ENCODE results near the gene RNASEH2C. TPM values are rescaled to one million over a fixed set of nuclear protein-coding genes. Genes with fewer than 3 reads are reported as not detected.

The RNASEH2C gene
- total and polyA plus RNA-seq, 12 donors: 34.1 to 123 (median 45.6) TPM

DNA sequence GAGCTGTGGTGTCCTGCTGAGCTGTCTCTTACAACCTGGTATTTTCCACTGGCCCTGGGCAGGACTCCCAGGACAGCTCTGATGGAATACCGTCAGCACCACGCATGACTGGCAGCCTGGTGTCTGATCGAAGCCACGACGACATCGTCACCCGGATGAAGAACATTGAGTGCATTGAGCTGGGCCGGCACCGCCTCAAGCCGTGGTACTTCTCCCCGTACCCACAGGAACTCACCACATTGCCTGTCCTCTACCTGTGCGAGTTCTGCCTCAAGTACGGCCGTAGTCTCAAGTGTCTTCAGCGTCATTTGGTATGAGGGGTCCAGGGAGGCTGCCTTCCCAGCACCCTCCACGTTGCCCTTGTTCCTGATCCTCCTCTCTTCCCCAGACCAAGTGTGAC, 6.2 kb downstream of the RNASEH2C start:
- H3K27me3 ChIP-seq: no peaks in the 10 kb centered on the region
- no peak overlapping the region for H3K27ac ChIP-seq
- WGBS, 2 donors: 93 to 94% methylated on average over 16 of the region's 16 CpGs
- no peaks in the 10 kb centered on the region for H3K9me3 ChIP-seq
- ATAC-seq (no peak), DNase-seq (no peak)
- TF ChIP-seq, protein P1, sequence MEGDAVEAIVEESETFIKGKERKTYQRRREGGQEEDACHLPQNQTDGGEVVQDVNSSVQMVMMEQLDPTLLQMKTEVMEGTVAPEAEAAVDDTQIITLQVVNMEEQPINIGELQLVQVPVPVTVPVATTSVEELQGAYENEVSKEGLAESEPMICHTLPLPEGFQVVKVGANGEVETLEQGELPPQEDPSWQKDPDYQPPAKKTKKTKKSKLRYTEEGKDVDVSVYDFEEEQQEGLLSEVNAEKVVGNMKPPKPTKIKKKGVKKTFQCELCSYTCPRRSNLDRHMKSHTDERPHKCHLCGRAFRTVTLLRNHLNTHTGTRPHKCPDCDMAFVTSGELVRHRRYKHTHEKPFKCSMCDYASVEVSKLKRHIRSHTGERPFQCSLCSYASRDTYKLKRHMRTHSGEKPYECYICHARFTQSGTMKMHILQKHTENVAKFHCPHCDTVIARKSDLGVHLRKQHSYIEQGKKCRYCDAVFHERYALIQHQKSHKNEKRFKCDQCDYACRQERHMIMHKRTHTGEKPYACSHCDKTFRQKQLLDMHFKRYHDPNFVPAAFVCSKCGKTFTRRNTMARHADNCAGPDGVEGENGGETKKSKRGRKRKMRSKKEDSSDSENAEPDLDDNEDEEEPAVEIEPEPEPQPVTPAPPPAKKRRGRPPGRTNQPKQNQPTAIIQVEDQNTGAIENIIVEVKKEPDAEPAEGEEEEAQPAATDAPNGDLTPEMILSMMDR (IDR thresholded peaks at IDR 0.05): no peak
- H3K36me3 ChIP-seq: peaks cover 4 to 67% (median 40%) of the 10 kb centered on the region in 9 donors
- no peak overlapping the region for H3K4me3 ChIP-seq
- intact Hi-C loops (cut with DNase I): loop anchor here in 5 of 10 donors (5.0 to 10.0 kb wide), 6 partner anchors 52 to 273 kb away; partner anchors contain the start of genes AP5B1 (in 1 of the 5), FIBP (in 1 of the 5) and RELA (in 1 of the 5)
- H3K4me1 ChIP-seq: peaks cover 5 to 43% (median 30%) of the 10 kb centered on the region in 9 donors

DNA sequence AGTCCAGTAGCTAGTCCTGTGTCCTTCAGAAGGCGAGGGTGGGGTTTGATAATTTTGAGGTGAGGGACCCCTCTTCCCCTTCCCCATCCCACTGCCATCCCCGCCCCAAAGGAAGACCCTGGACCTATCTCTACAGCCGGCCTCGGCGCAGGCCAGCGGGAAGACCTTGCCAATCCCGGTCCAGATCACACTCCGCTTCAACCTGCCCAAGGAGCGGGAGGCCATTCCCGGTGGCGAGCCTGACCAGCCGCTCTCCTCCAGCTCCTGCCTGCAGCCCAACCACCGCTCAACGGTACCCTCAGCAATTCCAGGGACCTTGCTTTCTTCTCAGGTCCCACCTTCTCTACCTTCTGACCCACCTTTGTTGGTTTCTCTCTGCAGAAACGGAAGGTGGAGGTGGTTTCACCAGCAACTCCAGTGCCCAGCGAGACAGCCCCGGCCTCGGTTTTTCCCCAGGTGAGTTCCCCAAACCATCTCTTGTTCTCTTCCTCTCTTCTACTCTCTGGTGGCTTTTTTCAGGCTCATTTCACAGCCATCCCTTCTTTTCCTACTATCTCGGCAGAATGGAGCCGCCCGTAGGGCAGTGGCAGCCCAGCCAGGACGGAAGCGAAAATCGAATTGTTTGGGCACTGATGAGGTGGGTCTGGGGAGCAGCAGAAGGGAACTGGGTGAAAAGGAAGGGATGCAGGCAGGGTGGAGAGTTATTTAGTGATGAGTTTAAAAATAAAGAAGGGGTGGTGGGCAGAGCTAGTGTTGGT, 7.2 kb downstream of the RNASEH2C start:
- Histone ChIP-seq H3K9me3 (no peaks in the 10 kb centered on the region), H3K4me3 (peak overlapping the region in 8 of 10 donors; percentile 59 to 82 (median 71)), H3K4me1 (peaks cover 0 to 32% (median 21%) of the 10 kb centered on the region in 9 donors), H3K27ac (peak overlapping the region in 8 of 10 donors; percentile 96 to 100 (median 98)), H3K27me3 (no peaks in the 10 kb centered on the region), H3K36me3 (peaks cover 4 to 57% (median 39%) of the 10 kb centered on the region in 9 donors)
- DNase-seq (no peak), ATAC-seq (no peak)
- TF ChIP-seq, protein P1 (IDR thresholded peaks at IDR 0.05): no peak
- 92 to 94% methylated on average over 24 of the region's 24 CpGs for WGBS, 2 donors
- intact Hi-C loops (cut with DNase I): loop anchor here in 5 of 10 donors (5.0 to 10.0 kb wide), 6 partner anchors 51 to 274 kb away; partner anchors contain the start of genes AP5B1 (in 1 of the 5), FIBP (in 1 of the 5) and RELA (in 1 of the 5)

DNA sequence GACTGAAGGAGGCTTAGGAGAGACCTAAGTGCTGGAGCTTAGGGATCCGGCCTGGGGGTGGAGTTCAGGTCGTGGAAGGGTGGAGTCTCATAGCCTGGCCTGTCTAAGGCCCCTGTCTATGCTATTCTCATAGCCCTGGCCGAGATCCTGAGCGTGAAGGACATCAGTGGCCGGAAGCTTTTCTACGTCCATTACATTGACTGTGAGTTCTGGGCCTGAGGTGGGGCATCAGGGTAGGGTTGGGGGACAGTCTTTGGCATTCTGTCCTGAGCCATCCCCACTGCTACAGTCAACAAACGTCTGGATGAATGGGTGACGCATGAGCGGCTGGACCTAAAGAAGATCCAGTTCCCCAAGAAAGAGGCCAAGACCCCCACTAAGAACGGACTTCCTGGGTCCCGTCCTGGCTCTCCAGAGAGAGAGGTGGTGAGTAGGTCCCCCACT, 7.9 kb downstream of the RNASEH2C start:
- ATAC-seq: no peak

More for the DNA sequence above, 7.9 kb downstream of the RNASEH2C start:
- H3K27ac ChIP-seq: peak overlapping the region; percentile 84 to 100 (median 98)
- TF ChIP-seq, protein P1 (IDR thresholded peaks at IDR 0.05): no peak
- no peak for DNase-seq
- WGBS, 2 donors: 28 to 36% methylated on average over 11 of the region's 11 CpGs
- H3K27me3 ChIP-seq: no peaks in the 10 kb centered on the region
- H3K4me1 ChIP-seq: peaks cover 0 to 31% (median 21%) of the 10 kb centered on the region in 9 donors
- peak overlapping the region; percentile 39 to 82 (median 68) for H3K4me3 ChIP-seq
- H3K9me3 ChIP-seq: no peaks in the 10 kb centered on the region
- H3K36me3 ChIP-seq: peaks cover 4 to 49% (median 31%) of the 10 kb centered on the region in 9 donors
- intact Hi-C loops (cut with DNase I): loop anchor here in 5 of 10 donors (1.0 to 10.0 kb wide), 7 partner anchors 8 to 275 kb away; partner anchors contain the start of genes RNASEH2C (in 2 of the 5), AP5B1 (in 1 of the 5), FIBP (in 1 of the 5) and RELA (in 1 of the 5)

Measured in heart right ventricle (tissue), 16 donors.